SK-N-SH (cell line): ENCODE data around the gene UBE2N.

ENCODE experiments used
- CTCF ChIP-seq: fragments of 200-600 bp; sonication (generic); IDR thresholded peaks from 2 replicates; pipeline ENCODE4 v1.6.1; 2017; ENCODE audit warnings: antibody characterized with exemption, mild to moderate bottlenecking, moderate library complexity
- TAF1 ChIP-seq: IDR thresholded peaks from 2 replicates; pipeline ENCODE4 v1.6.1; 2012; ENCODE audit warnings: low read depth, mild to moderate bottlenecking, low read length, moderate library complexity, borderline replicate concordance
- ZBTB33 ChIP-seq: IDR thresholded peaks from 2 replicates; pipeline ENCODE4 v1.4.0; 2012; ENCODE audit warnings: low read depth, borderline replicate concordance

GRCh38 chr12:93448796-93449195 is 7.0 kb upstream of the UBE2N start:
- TF ChIP-seq TAF1 (no peak), CTCF (no peak), ZBTB33 (no peak)
